ENCODE data around the gene POLRMT. TPM values are rescaled to one million over a fixed set of nuclear protein-coding genes. Genes with fewer than 3 reads are reported as not detected.
"Not testable (repeated sequence)": the region's sequence is repeated elsewhere in the genome, so short reads cannot be mapped to it uniquely, and the experiment has no call there.

POLRMT gene
- total and polyA plus RNA-seq, 4 experiments from 2014 or later, result 31.6 to 103 (median 78.6) TPM

- no peaks in the 10 kb centered on the region for H3K27me3 ChIP-seq (ENCODE audit: insufficient read depth, low read length)
- DNase-seq, result no peak
- peaks cover 2 to 11% (median 5%) of the 10 kb centered on the region in 4 donors for H3K4me1 Mint-ChIP-seq
- peaks cover 0 to 1% (median 0%) of the 10 kb centered on the region in 8 donors for H3K9me3 Mint-ChIP-seq
- peaks cover 26 to 27% of the 10 kb centered on the region in 2 donors for H3K36me3 Mint-ChIP-seq
- no peak overlapping the region for H3K4me3 ChIP-seq (ENCODE audit: low read length in 2 of 2)
- H3K36me3 ChIP-seq (ENCODE audit: insufficient read depth, low read length), result peaks cover 9% of the 10 kb centered on the region
- ChIA-PET POLR2A (ENCODE audit: partially characterized antibody) (interaction anchor here (0.7 to 0.8 kb wide), 2 partner anchors 13 to 14 kb away, joined by 3 read pairs; no protein-coding TSS in a partner anchor), CTCF (ENCODE audit: partially characterized antibody) (interaction anchor here (1.6 kb wide), 1 partner anchor 41 kb away, joined by 4 read pairs; no protein-coding TSS in a partner anchor)
- no peaks in the 10 kb centered on the region for H3K9me3 ChIP-seq (ENCODE audit: control insufficient read depth in 1 of 2, low read length in 2 of 2)
- no peak overlapping the region for H3K27ac ChIP-seq (ENCODE audit: low read depth, low read length)
- no peaks in the 10 kb centered on the region for H3K27me3 Mint-ChIP-seq
- no peak overlapping the region for H3K4me3 Mint-ChIP-seq
- no peaks in the 10 kb centered on the region for H3K4me1 ChIP-seq (ENCODE audit: insufficient read depth, low read length)
- H3K27ac Mint-ChIP-seq, result peak overlapping the region in 1 of 7 donors; percentile 80
- intact Hi-C loops (cut with micrococcal nuclease), result no loop called here
These were observed 8.8 kb downstream of the POLRMT start for GRCh38 chr19:624433-625109.

- Histone ChIP-seq H3K27me3 (ENCODE audit: insufficient read depth, low read length) (no peaks in the 10 kb centered on the region), H3K27ac (ENCODE audit: low read depth, low read length) (no peak overlapping the region), H3K9me3 (ENCODE audit: control insufficient read depth in 1 of 2, low read length in 2 of 2) (no peaks in the 10 kb centered on the region), H3K4me3 (ENCODE audit: low read length in 2 of 2) (no peak overlapping the region), H3K4me1 (ENCODE audit: insufficient read depth, low read length) (no peaks in the 10 kb centered on the region), H3K36me3 (ENCODE audit: insufficient read depth, low read length) (peaks cover 12% of the 10 kb centered on the region)
- Mint-ChIP-seq H3K27me3 (no peaks in the 10 kb centered on the region), H3K27ac (peak overlapping the region in 1 of 7 donors; percentile 80), H3K4me3 (no peak overlapping the region), H3K9me3 (peaks cover 0 to 1% (median 0%) of the 10 kb centered on the region in 8 donors), H3K36me3 (peaks cover 24 to 28% of the 10 kb centered on the region in 2 donors), H3K4me1 (peaks cover 2 to 8% (median 3%) of the 10 kb centered on the region in 4 donors)
- POLR2A ChIA-PET (ENCODE audit: partially characterized antibody), result interaction anchor here (0.8 kb wide), 1 partner anchor 13 kb away, joined by 3 read pairs; no protein-coding TSS in a partner anchor
- DNase-seq, result no peak
- intact Hi-C loops (cut with micrococcal nuclease), result no loop called here
- CTCF ChIA-PET (ENCODE audit: partially characterized antibody), result interaction anchor here (1.6 kb wide), 1 partner anchor 40 kb away, joined by 4 read pairs; no protein-coding TSS in a partner anchor
These were observed 9.4 kb downstream of the POLRMT start for GRCh38 chr19:623974-624373.

DNA sequence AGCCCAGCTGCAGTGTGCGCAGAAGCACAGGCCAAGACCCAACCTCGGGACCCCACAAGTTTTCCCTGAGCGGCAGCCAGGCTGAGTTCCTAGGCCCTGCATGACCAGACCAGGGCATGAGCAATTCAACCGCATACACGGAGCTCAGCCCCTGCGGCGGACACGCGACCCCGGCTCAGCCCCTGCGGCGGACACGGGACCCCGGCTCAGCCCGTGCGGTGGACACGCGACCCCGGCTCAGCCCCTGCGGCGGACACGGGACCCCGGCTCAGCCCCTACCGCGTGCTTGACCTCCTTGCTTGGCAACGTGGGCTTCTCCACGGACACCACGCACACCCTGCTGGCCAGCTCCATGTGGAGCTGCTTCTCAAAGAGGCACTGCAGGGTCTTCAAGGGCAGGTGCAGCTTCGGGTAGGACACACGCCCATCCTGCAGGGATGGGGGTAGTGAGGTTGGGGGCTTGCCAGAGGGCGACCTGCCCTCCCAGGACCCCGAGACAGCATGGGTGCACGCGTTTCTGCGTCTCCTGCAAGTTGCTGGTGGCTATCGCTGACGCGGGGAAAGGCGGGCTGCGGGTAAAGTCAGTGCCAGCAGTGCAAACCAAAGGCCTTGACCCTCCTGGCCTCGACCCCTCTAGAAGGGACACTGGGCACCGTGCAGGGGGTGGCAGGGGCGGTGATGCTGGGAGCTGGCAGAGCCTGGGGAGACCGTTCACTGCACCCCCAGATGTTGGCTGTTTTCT lies 10.0 kb downstream of the POLRMT start:
- H3K36me3 Mint-ChIP-seq, result peaks cover 22 to 27% of the 10 kb centered on the region in 2 donors
- no peak overlapping the region for H3K27ac Mint-ChIP-seq
- intact Hi-C loops (cut with micrococcal nuclease), result no loop called here
- no peaks in the 10 kb centered on the region for H3K27me3 Mint-ChIP-seq
- H3K4me3 Mint-ChIP-seq, result no peak overlapping the region
- H3K9me3 Mint-ChIP-seq, result peaks cover 0 to 1% (median 0%) of the 10 kb centered on the region in 8 donors
- Histone ChIP-seq H3K27me3 (ENCODE audit: insufficient read depth, low read length) (no peaks in the 10 kb centered on the region), H3K36me3 (ENCODE audit: insufficient read depth, low read length) (peaks cover 17% of the 10 kb centered on the region), H3K27ac (ENCODE audit: low read depth, low read length) (no peak overlapping the region), H3K4me1 (ENCODE audit: insufficient read depth, low read length) (no peaks in the 10 kb centered on the region), H3K9me3 (ENCODE audit: control insufficient read depth in 1 of 2, low read length in 2 of 2) (no peaks in the 10 kb centered on the region), H3K4me3 (ENCODE audit: low read length in 2 of 2) (no peak overlapping the region)
- H3K4me1 Mint-ChIP-seq, result peaks cover 0 to 3% (median 2%) of the 10 kb centered on the region in 4 donors
- no peak for DNase-seq
- ChIA-PET CTCF (ENCODE audit: partially characterized antibody) (interaction anchor here (1.6 kb wide), 1 partner anchor 39 kb away, joined by 4 read pairs; no protein-coding TSS in a partner anchor), POLR2A (ENCODE audit: partially characterized antibody) (interaction anchor here (0.8 kb wide), 1 partner anchor 12 kb away, joined by 3 read pairs; no protein-coding TSS in a partner anchor)

DNA sequence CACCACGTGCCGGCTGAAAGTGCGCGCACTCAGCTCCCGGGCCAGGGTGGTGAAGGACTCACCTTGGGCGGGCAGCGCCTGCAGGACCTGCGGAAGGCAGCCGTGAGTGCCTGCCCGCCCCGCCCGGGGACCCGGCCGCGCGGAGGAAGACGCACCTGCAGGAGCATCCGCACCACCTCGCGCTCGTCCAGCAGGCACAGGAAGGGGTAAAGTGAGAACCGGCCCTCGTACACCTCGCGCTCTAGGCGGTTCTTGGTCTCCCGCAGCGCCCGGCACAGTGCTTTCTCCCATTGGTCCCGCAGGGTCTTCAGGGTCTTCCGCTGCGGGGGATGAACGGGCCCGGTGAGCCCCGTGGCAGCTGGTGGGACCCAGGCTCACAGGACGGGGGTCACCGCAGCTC lies 10.7 kb downstream of the POLRMT start:
- Mint-ChIP-seq H3K27ac (no peak overlapping the region), H3K9me3 (peaks cover 0 to 1% (median 0%) of the 10 kb centered on the region in 8 donors), H3K4me3 (no peak overlapping the region), H3K27me3 (no peaks in the 10 kb centered on the region), H3K36me3 (peaks cover 23 to 25% of the 10 kb centered on the region in 2 donors), H3K4me1 (peaks cover 0 to 2% (median under 1%) of the 10 kb centered on the region in 4 donors)
- Histone ChIP-seq H3K9me3 (ENCODE audit: control insufficient read depth in 1 of 2, low read length in 2 of 2) (no peaks in the 10 kb centered on the region), H3K4me3 (ENCODE audit: low read length in 2 of 2) (no peak overlapping the region), H3K36me3 (ENCODE audit: insufficient read depth, low read length) (peaks cover 17% of the 10 kb centered on the region), H3K4me1 (ENCODE audit: insufficient read depth, low read length) (no peaks in the 10 kb centered on the region), H3K27ac (ENCODE audit: low read depth, low read length) (no peak overlapping the region), H3K27me3 (ENCODE audit: insufficient read depth, low read length) (no peaks in the 10 kb centered on the region)
- no peak for DNase-seq
- CTCF ChIA-PET (ENCODE audit: partially characterized antibody), result no interaction called here
- POLR2A ChIA-PET (ENCODE audit: partially characterized antibody), result no interaction called here
- intact Hi-C loops (cut with micrococcal nuclease), result no loop called here

DNA sequence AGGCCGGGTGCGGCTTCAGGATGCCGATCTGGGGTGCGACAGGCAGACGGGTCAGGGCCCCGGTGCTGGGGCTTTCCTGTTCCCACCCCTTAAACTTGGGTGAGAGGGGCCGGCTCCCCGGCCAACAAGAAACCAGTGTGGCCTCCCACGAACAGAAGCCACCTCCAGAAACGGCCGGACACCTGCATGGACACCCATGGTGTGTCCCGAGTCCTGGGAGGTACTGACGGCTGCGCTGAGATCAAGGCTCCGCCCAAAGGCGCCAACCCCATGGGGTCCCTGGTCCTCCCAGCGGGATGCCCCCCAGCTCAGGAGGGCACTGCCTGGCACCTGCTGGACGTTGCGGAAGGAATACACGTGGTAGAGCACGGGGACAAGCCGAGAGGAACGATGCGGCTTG lies 11.5 kb downstream of the POLRMT start:
- Mint-ChIP-seq H3K4me1 (peaks cover 0 to 2% (median under 1%) of the 10 kb centered on the region in 4 donors), H3K9me3 (peaks cover 0 to 1% (median 0%) of the 10 kb centered on the region in 8 donors), H3K36me3 (peaks cover 21 to 24% of the 10 kb centered on the region in 2 donors), H3K4me3 (no peak overlapping the region), H3K27me3 (no peaks in the 10 kb centered on the region), H3K27ac (no peak overlapping the region)
- Histone ChIP-seq H3K27me3 (ENCODE audit: insufficient read depth, low read length) (no peaks in the 10 kb centered on the region), H3K4me3 (ENCODE audit: low read length in 2 of 2) (no peak overlapping the region), H3K9me3 (ENCODE audit: control insufficient read depth in 1 of 2, low read length in 2 of 2) (no peaks in the 10 kb centered on the region), H3K4me1 (ENCODE audit: insufficient read depth, low read length) (no peaks in the 10 kb centered on the region), H3K27ac (ENCODE audit: low read depth, low read length) (no peak overlapping the region), H3K36me3 (ENCODE audit: insufficient read depth, low read length) (peaks cover 17% of the 10 kb centered on the region)
- DNase-seq, result no peak
- POLR2A ChIA-PET (ENCODE audit: partially characterized antibody), result no interaction called here
- CTCF ChIA-PET (ENCODE audit: partially characterized antibody), result no interaction called here
- intact Hi-C loops (cut with micrococcal nuclease), result no loop called here

GRCh38 chr19:621191-621590 lies 12.1 kb downstream of the POLRMT start:
- POLR2A ChIA-PET (ENCODE audit: partially characterized antibody); intact Hi-C loops (cut with micrococcal nuclease); H3K4me3 ChIP-seq (ENCODE audit: low read length in 2 of 2); H3K27ac ChIP-seq (ENCODE audit: low read depth, low read length); CTCF ChIA-PET (ENCODE audit: partially characterized antibody); H3K9me3 ChIP-seq (ENCODE audit: control insufficient read depth in 1 of 2, low read length in 2 of 2); H3K27me3 Mint-ChIP-seq; H3K4me1 Mint-ChIP-seq; H3K4me3 Mint-ChIP-seq; H3K4me1 ChIP-seq (ENCODE audit: insufficient read depth, low read length); H3K27ac Mint-ChIP-seq; H3K27me3 ChIP-seq (ENCODE audit: insufficient read depth, low read length); DNase-seq; H3K9me3 Mint-ChIP-seq: not testable (repeated sequence)
- peaks cover 19 to 23% of the 10 kb centered on the region in 2 donors for H3K36me3 Mint-ChIP-seq
- H3K36me3 ChIP-seq (ENCODE audit: insufficient read depth, low read length), result peaks cover 17% of the 10 kb centered on the region
